ENCODE results near the gene ALG8. TPM values are rescaled to one million over a fixed set of nuclear protein-coding genes. Genes with fewer than 3 reads are reported as not detected.
"Not testable (repeated sequence)": the region's sequence is repeated elsewhere in the genome, so short reads cannot be mapped to it uniquely, and the experiment has no call there.

The ALG8 gene
- total RNA-seq, 4 donors from 2014 or later: 13.8 to 18.3 (median 17.0) TPM

DNA sequence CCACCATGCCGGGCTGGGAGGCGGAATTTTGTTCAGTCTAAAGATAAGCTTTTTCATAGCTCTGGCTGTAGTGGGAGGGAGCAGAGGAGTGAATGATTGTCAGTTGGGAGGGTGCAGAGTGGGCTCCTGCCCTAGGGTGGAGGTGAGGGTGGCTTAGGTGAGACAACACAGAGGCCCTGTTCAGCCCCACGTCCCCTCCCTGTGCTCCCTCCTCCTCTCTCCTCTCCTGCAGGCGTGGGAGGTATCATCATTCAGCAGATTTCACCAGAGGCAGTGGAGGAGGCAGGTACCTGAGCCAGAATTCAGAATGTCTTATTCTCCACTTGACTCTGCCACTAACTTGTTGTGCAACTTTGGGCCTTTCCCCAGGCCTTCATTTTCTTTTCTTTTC is 77.5 kb downstream of the ALG8 start:
- no peak for TF ChIP-seq POLR2A (IDR thresholded peaks at IDR 0.05)
- TF ChIP-seq, protein P1, sequence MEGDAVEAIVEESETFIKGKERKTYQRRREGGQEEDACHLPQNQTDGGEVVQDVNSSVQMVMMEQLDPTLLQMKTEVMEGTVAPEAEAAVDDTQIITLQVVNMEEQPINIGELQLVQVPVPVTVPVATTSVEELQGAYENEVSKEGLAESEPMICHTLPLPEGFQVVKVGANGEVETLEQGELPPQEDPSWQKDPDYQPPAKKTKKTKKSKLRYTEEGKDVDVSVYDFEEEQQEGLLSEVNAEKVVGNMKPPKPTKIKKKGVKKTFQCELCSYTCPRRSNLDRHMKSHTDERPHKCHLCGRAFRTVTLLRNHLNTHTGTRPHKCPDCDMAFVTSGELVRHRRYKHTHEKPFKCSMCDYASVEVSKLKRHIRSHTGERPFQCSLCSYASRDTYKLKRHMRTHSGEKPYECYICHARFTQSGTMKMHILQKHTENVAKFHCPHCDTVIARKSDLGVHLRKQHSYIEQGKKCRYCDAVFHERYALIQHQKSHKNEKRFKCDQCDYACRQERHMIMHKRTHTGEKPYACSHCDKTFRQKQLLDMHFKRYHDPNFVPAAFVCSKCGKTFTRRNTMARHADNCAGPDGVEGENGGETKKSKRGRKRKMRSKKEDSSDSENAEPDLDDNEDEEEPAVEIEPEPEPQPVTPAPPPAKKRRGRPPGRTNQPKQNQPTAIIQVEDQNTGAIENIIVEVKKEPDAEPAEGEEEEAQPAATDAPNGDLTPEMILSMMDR (IDR thresholded peaks at IDR 0.05): no peak
- H3K4me3 ChIP-seq (ENCODE audit: low read depth, poor library complexity, severe bottlenecking): no peak overlapping the region
- 39 to 40% methylated on average over 4 of the region's 4 CpGs for WGBS, 2 donors
- intact Hi-C loops (cut with DNase I; ENCODE audit: low total_unique reads): no loop called here
- no peak for DNase-seq (ENCODE audit: low spot score in 2 of 2)

DNA sequence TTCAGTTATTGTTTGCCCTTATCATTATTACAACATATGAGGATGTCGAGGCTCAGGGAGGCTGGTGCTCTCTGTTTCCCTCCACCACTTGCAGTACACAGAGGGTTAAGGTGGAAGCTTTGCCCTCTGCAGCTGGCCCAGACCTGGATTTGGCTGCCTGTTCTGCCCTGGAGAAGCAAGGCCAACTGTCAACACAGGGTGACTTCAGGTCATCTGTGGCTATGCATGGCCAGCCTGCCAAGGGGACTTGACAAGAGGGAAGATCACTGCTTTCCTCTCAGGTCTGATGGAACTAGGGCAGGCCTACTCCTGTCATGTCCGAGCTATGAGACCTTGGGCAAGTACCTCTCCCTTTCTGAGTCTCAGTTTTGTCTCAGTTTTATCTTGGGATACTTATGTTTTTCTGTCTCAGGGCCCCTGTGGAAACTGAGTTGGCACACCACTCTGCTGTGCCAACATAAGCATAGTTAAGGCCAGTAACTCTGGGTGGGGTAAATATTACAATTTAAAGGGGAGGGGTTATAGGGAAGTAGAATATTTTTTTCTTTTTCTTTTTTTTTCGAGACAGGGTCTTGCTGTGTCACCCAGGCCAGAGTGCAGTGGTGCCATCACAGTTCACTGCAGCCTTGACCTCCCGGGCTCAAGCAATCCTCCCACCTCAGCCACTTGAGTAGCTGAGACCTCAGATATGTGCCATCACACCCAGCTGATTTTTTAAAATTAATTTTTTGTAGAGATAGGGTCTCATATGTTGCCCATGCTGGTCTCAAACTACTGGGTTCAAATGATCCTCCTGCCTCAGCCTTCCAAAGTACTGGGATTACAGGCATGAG is 78.1 kb downstream of the ALG8 start:
- no peak for DNase-seq (ENCODE audit: low spot score in 2 of 2)
- no peak overlapping the region for H3K4me3 ChIP-seq (ENCODE audit: low read depth, poor library complexity, severe bottlenecking)
- intact Hi-C loops (cut with DNase I; ENCODE audit: low total_unique reads): no loop called here
- 69 to 70% methylated on average over 4 of the region's 4 CpGs for WGBS, 2 donors
- TF ChIP-seq, protein P1 (IDR thresholded peaks at IDR 0.05): no peak
- no peak for TF ChIP-seq POLR2A (IDR thresholded peaks at IDR 0.05)

DNA sequence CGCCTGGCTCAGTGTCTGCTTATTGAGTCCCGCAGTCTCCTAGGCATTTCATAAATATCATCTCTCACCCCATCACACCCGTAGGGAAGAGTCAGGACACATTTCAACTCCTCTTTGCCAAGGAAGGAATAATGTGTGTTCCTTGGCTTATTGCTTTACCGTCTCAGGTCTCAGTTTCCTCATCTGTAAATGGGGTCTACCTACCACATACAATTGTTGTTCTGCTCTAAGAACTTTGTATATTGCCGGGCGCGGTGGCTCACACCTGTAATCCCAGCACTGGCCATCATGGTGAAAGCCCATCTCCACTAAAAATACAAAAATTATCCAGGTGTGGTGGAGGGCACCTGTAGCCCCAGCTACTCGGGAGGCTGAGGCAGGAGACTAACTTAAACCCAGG is 78.9 kb downstream of the ALG8 start:
- H3K4me3 ChIP-seq (ENCODE audit: low read depth, poor library complexity, severe bottlenecking): no peak overlapping the region

DNA sequence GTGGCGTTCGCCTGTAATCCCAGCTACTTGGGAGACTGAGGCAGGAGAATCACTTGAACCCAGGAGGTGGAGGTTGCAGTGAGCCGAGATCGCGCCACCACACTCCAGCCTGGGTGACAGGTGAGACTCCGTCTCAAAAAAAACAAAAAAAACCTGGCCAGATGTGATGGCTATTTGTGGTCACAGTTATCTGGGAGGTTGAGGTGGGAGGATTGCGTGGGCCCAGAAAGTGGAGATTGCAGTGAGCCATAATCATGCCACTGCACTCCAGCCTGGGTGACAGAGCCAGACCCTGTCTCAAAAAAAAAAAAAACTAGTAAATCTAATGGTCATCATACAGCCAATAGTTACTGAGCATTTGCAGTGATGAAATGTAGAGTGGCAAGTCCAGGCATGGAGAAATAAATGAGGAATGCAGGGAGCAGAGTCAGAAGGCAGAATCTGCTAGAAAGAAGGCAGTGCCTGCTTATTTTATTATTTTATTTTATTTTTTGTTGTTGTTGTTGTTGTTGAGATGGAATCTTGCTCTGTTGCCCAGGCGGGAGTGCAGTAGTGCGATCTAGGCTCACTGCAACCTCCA is 79.6 kb downstream of the ALG8 start:
- H3K4me3 ChIP-seq (ENCODE audit: low read depth, poor library complexity, severe bottlenecking); DNase-seq (ENCODE audit: low spot score in 2 of 2); intact Hi-C loops (cut with DNase I; ENCODE audit: low total_unique reads): not testable (repeated sequence)
- WGBS, 2 donors: 94 to 96% methylated on average over 9 of the region's 9 CpGs

More for the DNA sequence above, 78.9 kb downstream of the ALG8 start:
- intact Hi-C loops (cut with DNase I; ENCODE audit: low total_unique reads): no loop called here
- 94 to 95% methylated on average over 8 of the region's 8 CpGs for WGBS, 2 donors
- DNase-seq (ENCODE audit: low spot score in 2 of 2): no peak
- TF ChIP-seq, protein P1 (IDR thresholded peaks at IDR 0.05): no peak
- no peak for TF ChIP-seq POLR2A (IDR thresholded peaks at IDR 0.05)

DNA sequence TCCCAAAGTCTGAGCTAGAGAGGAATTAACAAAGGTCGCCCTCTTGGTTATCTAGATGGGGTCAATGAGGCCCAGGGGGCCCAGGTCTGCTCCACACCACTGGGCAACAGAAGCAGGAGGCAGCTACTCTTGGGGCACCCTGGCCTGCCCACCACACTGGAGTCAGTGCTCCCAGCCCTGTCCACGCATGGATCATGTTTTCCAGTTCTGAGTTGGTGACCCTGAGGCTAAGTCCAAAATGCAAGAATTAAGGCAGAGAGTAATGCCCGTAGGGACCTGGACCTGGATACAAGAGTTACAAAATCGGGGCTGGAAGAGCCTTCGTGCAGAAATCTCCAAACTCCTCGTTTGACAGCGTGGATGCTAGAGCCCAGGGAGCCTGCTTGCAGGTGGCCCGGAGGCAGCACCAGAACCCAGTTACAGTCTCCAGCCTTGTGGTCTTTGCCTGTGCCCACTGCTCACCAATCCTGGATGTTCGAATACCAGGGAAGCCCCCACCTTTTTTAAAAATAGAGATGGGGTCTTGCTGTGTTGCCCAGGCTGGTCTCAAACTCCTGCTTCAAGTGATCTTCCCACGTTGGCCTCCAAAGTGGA is 81.9 kb downstream of the ALG8 start:
- intact Hi-C loops (cut with DNase I; ENCODE audit: low total_unique reads): no loop called here
- no peak for TF ChIP-seq POLR2A (IDR thresholded peaks at IDR 0.05)
- TF ChIP-seq, protein P1 (IDR thresholded peaks at IDR 0.05): no peak
- no peak overlapping the region for H3K4me3 ChIP-seq (ENCODE audit: low read depth, poor library complexity, severe bottlenecking)
- DNase-seq (ENCODE audit: low spot score in 2 of 2): no peak
- WGBS, 2 donors: 83 to 85% methylated on average over 10 of the region's 10 CpGs

DNA sequence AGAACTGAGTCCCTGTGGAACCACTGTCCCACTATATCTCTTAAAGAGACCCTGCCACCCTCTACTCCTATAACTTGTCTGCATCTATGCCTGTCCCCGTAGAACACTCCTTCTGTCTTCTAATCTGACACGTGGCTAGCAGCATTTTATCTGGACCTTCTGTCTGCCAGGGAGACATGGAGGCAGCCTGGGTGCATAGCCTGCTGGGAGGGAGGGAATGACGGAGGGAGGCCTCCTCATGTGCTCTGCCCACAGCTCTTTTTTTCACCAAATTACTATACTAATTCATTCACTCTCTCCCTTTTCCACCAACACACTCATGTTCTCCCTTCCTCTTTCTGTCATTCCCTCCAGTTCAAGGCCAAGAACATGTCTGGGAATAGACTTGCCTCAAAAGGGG is 83.3 kb downstream of the ALG8 start:
- intact Hi-C loops (cut with DNase I; ENCODE audit: low total_unique reads): no loop called here
- no peak for DNase-seq (ENCODE audit: low spot score in 2 of 2)
- WGBS, 2 donors: 82 to 89% methylated on average over 3 of the region's 3 CpGs
- no peak overlapping the region for H3K4me3 ChIP-seq (ENCODE audit: low read depth, poor library complexity, severe bottlenecking)
- TF ChIP-seq, protein P1 (IDR thresholded peaks at IDR 0.05): no peak
- no peak for TF ChIP-seq POLR2A (IDR thresholded peaks at IDR 0.05)
